Measurements from ENCODE around the gene TNNI2.

Gene TNNI2

DNA sequence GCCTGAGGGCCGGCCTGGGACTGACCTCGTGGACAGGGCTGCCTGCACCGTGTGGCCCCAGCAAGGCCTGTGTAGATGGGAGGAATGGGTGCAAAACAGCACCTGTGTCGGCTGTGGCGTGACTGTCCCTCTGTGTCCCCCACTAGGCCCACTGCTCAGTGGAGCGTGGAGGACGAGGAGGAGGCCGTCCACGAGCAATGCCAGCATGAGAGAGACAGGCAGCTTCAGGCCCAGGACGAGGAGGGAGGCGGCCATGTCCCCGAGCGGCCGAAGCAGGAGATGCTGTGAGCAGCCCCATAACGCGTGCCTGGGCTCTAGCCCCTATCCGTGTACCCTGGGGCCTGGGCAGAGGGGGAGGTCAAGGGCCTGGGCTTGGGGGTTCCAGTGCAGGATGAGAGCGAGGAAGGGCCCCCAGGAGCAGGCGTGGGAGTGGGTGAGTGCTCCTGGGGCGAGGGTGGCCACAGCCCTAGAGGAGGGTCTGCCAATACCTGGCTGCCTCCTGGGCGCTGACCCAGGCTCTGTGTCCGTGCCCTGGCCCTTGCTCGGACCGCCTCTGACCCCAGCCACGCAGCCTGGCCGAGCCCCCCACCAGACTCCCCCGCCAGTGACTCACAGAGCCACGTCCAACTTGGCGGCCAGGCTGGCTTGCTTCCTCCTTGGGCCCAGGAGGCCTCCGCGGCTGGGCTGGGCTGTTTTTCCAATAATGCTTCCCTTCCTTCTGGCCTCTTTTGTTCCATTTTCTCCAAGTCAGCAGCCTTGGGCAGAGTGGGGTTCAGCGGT is 41.4 kb downstream of the TNNI2 start:
- peaks cover 0 to 7% of the 10 kb centered on the region in 2 donors for H3K27me3 ChIP-seq
- intact Hi-C loops (cut with DNase I; ENCODE audit: low total_unique reads) = loop anchor here (5.0 to 10.0 kb wide), 2 partner anchors 43 to 275 kb away; partner anchors contain the start of gene TNNI2
- peak overlapping the region; percentile 67 to 79 for H3K27ac ChIP-seq
- no peak for TF ChIP-seq CTCF (IDR thresholded peaks at IDR 0.05)
- peak; percentile 79 to 83 for DNase-seq
- H3K36me3 ChIP-seq = peaks cover 0 to 11% (median 8%) of the 10 kb centered on the region in 3 donors
- peaks cover 0 to 57% (median 32%) of the 10 kb centered on the region in 4 donors for H3K4me1 ChIP-seq
- no peak overlapping the region for H3K4me3 ChIP-seq
- H3K9me3 ChIP-seq = no peaks in the 10 kb centered on the region

- H3K36me3 ChIP-seq = peaks cover 0 to 13% (median 8%) of the 10 kb centered on the region in 3 donors
- DNase-seq = peak in 1 of 2 donors; percentile 61
- H3K27ac ChIP-seq = peak overlapping the region; percentile 67 to 79
- peaks cover 0 to 49% (median 29%) of the 10 kb centered on the region in 4 donors for H3K4me1 ChIP-seq
- TF ChIP-seq CTCF (IDR thresholded peaks at IDR 0.05) = no peak
- peaks cover 0 to 2% of the 10 kb centered on the region in 2 donors for H3K27me3 ChIP-seq
- H3K9me3 ChIP-seq = no peaks in the 10 kb centered on the region
- H3K4me3 ChIP-seq = no peak overlapping the region
- intact Hi-C loops (cut with DNase I; ENCODE audit: low total_unique reads) = loop anchor here (10.0 kb wide), 1 partner anchor 274 kb away; no protein-coding TSS in a partner anchor
Observed at GRCh38 chr11:1880746-1881441, 42.1 kb downstream of the TNNI2 start.

DNA sequence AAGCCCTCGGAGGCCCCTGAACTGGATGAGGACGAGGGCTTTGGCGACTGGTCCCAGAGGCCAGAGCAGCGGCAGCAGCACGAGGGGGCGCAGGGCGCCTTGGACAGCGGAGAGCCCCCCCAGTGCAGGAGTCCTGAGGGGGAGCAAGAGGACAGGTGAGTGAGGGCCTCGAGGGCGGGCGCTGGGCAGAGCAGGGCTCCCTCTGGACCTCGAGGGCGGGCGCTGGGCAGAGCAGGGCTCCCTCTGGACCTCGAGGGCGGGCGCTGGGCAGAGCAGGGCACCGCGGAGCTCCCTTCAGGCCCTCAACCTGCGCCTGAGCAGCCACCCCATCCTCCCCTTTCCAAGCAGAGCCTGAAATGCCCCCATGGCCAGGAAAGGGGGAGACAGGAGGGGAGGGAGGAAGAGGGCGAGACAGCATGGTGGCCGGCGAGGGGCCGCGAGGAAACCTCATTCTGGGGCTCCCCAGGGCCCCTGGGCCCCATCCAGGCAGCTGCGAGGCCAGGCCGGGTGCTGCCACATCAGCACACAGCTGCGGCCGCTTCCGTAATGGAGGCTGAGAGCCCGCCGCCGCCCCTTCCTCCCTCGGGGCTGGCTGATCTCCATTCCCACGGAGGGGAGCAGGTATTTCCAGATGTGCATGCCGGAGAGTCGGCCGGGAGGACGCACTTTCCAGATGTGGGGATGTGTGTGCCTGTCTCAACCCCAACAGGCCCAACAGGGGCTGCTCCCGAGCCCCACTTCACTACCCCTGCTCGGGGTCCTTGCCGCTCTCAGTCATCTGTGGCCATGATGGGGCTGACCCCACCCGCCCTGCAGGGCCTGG is 42.9 kb downstream of the TNNI2 start:
- Histone ChIP-seq H3K4me1 (peaks cover 0 to 41% (median 23%) of the 10 kb centered on the region in 4 donors), H3K9me3 (no peaks in the 10 kb centered on the region), H3K27ac (peak overlapping the region; percentile 67 to 79), H3K36me3 (peaks cover 0 to 13% (median 8%) of the 10 kb centered on the region in 3 donors), H3K27me3 (peaks cover 0 to 2% of the 10 kb centered on the region in 2 donors), H3K4me3 (no peak overlapping the region)
- intact Hi-C loops (cut with DNase I; ENCODE audit: low total_unique reads) = loop anchor here (10.0 kb wide), 1 partner anchor 273 kb away; no protein-coding TSS in a partner anchor
- peak in 1 of 2 donors; percentile 65 for DNase-seq
- no peak for TF ChIP-seq CTCF (IDR thresholded peaks at IDR 0.05)

DNA sequence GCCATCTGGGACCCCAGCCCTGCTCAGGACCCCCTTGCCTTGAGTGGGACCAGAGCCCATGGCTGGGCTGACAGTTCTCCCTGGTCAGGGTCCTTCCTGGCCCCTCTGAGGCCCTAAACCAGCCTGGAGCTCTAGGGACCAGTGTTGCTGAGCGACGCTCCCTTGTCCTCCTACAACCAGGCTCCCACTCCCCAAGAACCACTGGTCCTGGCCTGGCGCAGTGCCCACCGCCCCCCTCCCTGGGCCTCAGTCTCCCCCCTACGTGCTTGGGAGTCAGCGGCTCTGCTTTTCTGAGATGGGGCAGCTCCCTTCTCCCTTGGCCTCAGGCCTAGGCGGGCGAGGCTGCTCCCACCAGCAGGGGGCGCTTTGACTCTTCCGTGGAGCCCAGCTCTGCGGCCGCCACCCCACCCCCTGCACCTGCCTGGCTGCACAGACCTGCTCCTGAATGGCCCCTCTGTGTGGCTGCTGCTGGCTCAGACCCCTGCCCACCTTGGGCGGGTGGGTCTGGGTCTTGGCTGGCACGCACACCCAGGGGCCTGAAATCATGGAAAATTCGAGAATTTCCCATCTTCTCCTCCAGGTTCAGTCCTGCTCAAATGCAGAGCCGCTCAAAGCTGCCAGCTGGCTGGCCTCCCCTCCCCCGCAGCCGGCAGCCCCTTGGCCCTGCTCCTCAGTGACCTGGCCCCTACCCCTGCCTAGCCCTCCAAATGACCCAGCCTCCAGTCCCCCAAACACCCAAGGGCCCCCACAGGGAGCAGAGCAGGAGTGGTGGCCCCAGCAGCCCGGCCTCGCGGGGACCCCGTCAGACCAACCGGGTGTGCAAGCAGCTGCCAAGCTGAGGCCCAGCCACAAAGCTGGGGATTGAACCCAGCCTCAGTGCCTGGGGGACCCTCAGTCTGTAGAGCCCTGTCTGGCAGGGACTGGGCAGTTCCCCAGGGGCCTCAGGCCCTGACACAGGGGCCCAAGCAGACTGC is 43.8 kb downstream of the TNNI2 start:
- Histone ChIP-seq H3K27me3 (peaks cover 0 to 2% of the 10 kb centered on the region in 2 donors), H3K27ac (peak overlapping the region; percentile 41 to 79), H3K9me3 (no peaks in the 10 kb centered on the region), H3K36me3 (peaks cover 0 to 15% (median 8%) of the 10 kb centered on the region in 3 donors), H3K4me1 (peaks cover 0 to 32% (median 16%) of the 10 kb centered on the region in 4 donors), H3K4me3 (no peak overlapping the region)
- DNase-seq = peak; percentile 64 to 84
- TF ChIP-seq CTCF (IDR thresholded peaks at IDR 0.05) = peak; percentile 74 to 80
- intact Hi-C loops (cut with DNase I; ENCODE audit: low total_unique reads) = loop anchor here (10.0 kb wide), 1 partner anchor 272 kb away; no protein-coding TSS in a partner anchor

Data from tibial artery (tissue), 4 donors.